OCI-LY3 (cell line): ENCODE data around the gene ADSS1.

Source experiments
- CTCF ChIP-seq: fragments of 200-600, 300-600 bp; sonication (generic); IDR thresholded peaks from 2 replicates; pipeline ENCODE4 v1.5.1; 2014; ENCODE audit warnings: antibody characterized with exemption, low read length, low read depth
- EZH2phosphoT487 ChIP-seq: fragments of 200-600 bp; shearing (Covaris generic); IDR thresholded peaks from 2 replicates; pipeline ENCODE4 v1.6.1; 2018; ENCODE audit warnings: antibody characterized with exemption, mixed run types, low read depth

- TF ChIP-seq CTCF (peak; percentile 33; the same call in 1 of the 2 replicates), EZH2phosphoT487 (no peak)
Observed at GRCh38 chr14:104724981-104725771, 1.1 kb downstream of the ADSS1 start.
